Neural progenitor cell (in vitro differentiated cells): ENCODE results near the gene RYR1. TPM values are rescaled to one million over a fixed set of nuclear protein-coding genes. Genes with fewer than 3 reads are reported as not detected.
"Not testable (repeated sequence)": the region's sequence is repeated elsewhere in the genome, so short reads cannot be mapped to it uniquely, and the experiment has no call there.

Source experiments
- DNase-seq: peaks from one replicate; pipeline ENCODE4 v3.0.0-alpha.2; 2016; ENCODE audit warnings: low spot score
- H2AFZ ChIP-seq: fragments of 200-600 bp; sonication (generic); replicated peaks from 2 replicates; pipeline ENCODE4 v1.6.1; 2016; ENCODE audit warnings: antibody characterized with exemption
- H3F3A ChIP-seq: fragments of 200-600 bp; sonication (generic); 2 replicates; pipeline ENCODE4 v1.6.1; 2016; ENCODE audit warnings: antibody characterized with exemption, low read depth
- H3K27ac ChIP-seq: fragments of 200-600 bp; sonication (generic); 2 replicates; pipeline ENCODE4 v1.5.1; 2016; ENCODE audit warnings: mild to moderate bottlenecking
- H3K27me3 ChIP-seq: fragments of 200-600 bp; sonication (generic); 2 replicates; pipeline ENCODE4 v1.6.1; 2016; ENCODE audit warnings: mild to moderate bottlenecking, moderate library complexity
- H3K36me3 ChIP-seq: fragments of 200-600 bp; sonication (generic); 2 replicates; pipeline ENCODE4 v1.5.1; 2016
- H3K4me1 ChIP-seq: fragments of 200-600 bp; sonication (generic); 2 replicates; pipeline ENCODE4 v1.6.1; 2016; ENCODE audit warnings: mixed run types
- H3K4me2 ChIP-seq: fragments of 200-600 bp; sonication (generic); 2 replicates; pipeline ENCODE4 v1.6.1; 2016
- H3K4me3 ChIP-seq: fragments of 200-600 bp; sonication (generic); 2 replicates; pipeline ENCODE4 v1.5.1; 2016
- H3K79me2 ChIP-seq: fragments of 200-600 bp; sonication (generic); 2 replicates; pipeline ENCODE4 v1.6.1; 2016; ENCODE audit warnings: low read depth
- H3K9ac ChIP-seq: fragments of 200-600 bp; sonication (generic); 2 replicates; pipeline ENCODE4 v1.6.1; 2016
- H3K9me3 ChIP-seq: fragments of 200-600 bp; sonication (generic); 2 replicates; pipeline ENCODE4 v1.5.1; 2016; ENCODE audit warnings: low read depth
- H4K20me1 ChIP-seq: fragments of 200-600 bp; sonication (generic); 2 replicates; pipeline ENCODE4 v1.6.1; 2016; ENCODE audit warnings: low read depth
- H3K27ac Mint-ChIP-seq: 3 replicates; pipeline ENCODE4 v1.8.0; 2021; ENCODE audit warnings: mixed read lengths
- H3K27me3 Mint-ChIP-seq: 2 replicates; pipeline ENCODE4 v1.8.0; 2022; ENCODE audit warnings: low read depth, mild to moderate bottlenecking, inconsistent platforms, moderate library complexity, mixed read lengths; ENCODE audit not compliant: insufficient read depth
- H3K36me3 Mint-ChIP-seq: 3 replicates; pipeline ENCODE4 v1.8.0; 2021; ENCODE audit warnings: mixed read lengths
- H3K4me1 Mint-ChIP-seq: 3 replicates; pipeline ENCODE4 v1.8.0; 2021; ENCODE audit warnings: mixed read lengths
- H3K4me3 Mint-ChIP-seq: 3 replicates; pipeline ENCODE4 v1.8.0; 2021; ENCODE audit warnings: mild to moderate bottlenecking, moderate library complexity, mixed read lengths
- H3K9me3 Mint-ChIP-seq: 3 replicates; pipeline ENCODE4 v1.8.0; 2020; ENCODE audit warnings: mixed read lengths
- EZH2 ChIP-seq: fragments of 200-600 bp; sonication (generic); IDR thresholded peaks from 2 replicates; pipeline ENCODE4 v1.6.1; 2017; ENCODE audit warnings: antibody characterized with exemption, mild to moderate bottlenecking, moderate library complexity
- EZH2phosphoT487 ChIP-seq: fragments of 200-600 bp; sonication (generic); IDR thresholded peaks from 2 replicates; pipeline ENCODE4 v1.6.1; 2017; ENCODE audit warnings: antibody characterized with exemption
- total RNA-seq: library from RNA; depleted of rRNA; stranded (reverse); fragments of >200 nt; gene quantifications from 2 replicates; pipeline ENCODE4 v1.2.3, GENCODE V29; 2015; ENCODE audit warnings: low replicate concordance
- TF ChIP-seq, protein P1 (sequence below): fragments of 200-600 bp; sonication (generic); IDR thresholded peaks from 2 replicates; pipeline ENCODE4 v1.5.1; 2017; ENCODE audit warnings: antibody characterized with exemption, mild to moderate bottlenecking

The RYR1 gene
- total RNA-seq, 1 donor from 2014 or later: 0.60 TPM

DNA sequence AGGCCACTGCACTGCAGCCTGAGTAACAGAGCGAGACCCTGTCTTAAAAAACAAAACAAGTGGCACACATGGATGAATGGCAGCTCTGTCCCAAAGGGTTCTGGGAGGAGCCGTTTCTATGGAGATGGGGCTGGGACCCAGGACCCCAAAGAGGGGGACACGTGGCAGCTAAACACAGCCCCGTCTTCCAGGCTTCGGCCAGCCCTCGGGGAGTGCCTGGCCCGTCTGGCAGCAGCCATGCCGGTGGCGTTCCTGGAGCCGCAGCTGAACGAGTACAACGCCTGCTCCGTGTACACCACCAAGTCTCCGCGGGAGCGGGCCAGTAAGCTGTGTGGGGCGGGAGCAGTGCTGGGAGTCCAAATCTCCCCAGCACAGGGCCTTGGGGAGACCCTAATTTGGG is 82.4 kb downstream of the RYR1 start:
- TF ChIP-seq EZH2phosphoT487 (no peak), EZH2 (no peak)
- TF ChIP-seq, protein P1, sequence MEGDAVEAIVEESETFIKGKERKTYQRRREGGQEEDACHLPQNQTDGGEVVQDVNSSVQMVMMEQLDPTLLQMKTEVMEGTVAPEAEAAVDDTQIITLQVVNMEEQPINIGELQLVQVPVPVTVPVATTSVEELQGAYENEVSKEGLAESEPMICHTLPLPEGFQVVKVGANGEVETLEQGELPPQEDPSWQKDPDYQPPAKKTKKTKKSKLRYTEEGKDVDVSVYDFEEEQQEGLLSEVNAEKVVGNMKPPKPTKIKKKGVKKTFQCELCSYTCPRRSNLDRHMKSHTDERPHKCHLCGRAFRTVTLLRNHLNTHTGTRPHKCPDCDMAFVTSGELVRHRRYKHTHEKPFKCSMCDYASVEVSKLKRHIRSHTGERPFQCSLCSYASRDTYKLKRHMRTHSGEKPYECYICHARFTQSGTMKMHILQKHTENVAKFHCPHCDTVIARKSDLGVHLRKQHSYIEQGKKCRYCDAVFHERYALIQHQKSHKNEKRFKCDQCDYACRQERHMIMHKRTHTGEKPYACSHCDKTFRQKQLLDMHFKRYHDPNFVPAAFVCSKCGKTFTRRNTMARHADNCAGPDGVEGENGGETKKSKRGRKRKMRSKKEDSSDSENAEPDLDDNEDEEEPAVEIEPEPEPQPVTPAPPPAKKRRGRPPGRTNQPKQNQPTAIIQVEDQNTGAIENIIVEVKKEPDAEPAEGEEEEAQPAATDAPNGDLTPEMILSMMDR: no peak
- Histone ChIP-seq H3K9me3 (no peaks in the 10 kb centered on the region), H3K27me3 (no peaks in the 10 kb centered on the region), H3K4me1 (no peaks in the 10 kb centered on the region), H2AFZ (no peak overlapping the region), H3K4me2 (no peak overlapping the region), H3K27ac (no peak overlapping the region), H3K36me3 (no peaks in the 10 kb centered on the region), H4K20me1 (no peaks in the 10 kb centered on the region), H3K9ac (no peak overlapping the region), H3F3A (no peaks in the 10 kb centered on the region), H3K4me3 (no peak overlapping the region), H3K79me2 (no peaks in the 10 kb centered on the region)
- peaks cover 6% of the 10 kb centered on the region for H3K4me1 Mint-ChIP-seq
- H3K36me3 Mint-ChIP-seq: no peaks in the 10 kb centered on the region
- H3K27ac Mint-ChIP-seq: no peak overlapping the region
- no peak for DNase-seq
- H3K4me3 Mint-ChIP-seq: no peak overlapping the region
- peaks cover 2% of the 10 kb centered on the region for H3K27me3 Mint-ChIP-seq
- H3K9me3 Mint-ChIP-seq: no peaks in the 10 kb centered on the region

DNA sequence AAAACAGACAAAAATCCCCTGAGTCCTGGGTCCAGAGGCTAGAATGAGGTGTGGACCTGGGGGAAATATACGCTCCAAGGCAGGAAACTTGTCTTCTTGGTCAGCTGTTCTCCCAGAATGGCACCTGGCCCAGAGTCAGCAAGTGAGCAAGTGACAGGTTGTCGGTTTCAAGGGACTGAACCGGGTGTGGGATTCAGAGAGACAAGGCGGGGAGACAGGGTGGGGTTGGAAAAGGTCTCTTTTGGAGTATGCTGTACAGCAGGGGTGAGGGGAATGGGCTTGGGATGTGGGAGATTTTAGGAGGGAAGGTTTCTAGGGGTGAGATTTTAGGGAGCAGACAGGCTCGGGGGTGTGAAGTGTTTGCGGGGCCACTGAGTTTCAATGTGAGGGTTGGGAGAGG is 83.3 kb downstream of the RYR1 start:
- TF ChIP-seq EZH2 (no peak), EZH2phosphoT487 (no peak)
- TF ChIP-seq, protein P1: no peak
- H3F3A ChIP-seq: no peaks in the 10 kb centered on the region
- Mint-ChIP-seq H3K4me1 (peaks cover 6% of the 10 kb centered on the region), H3K4me3 (no peak overlapping the region), H3K27me3 (no peaks in the 10 kb centered on the region), H3K36me3 (no peaks in the 10 kb centered on the region), H3K9me3 (no peaks in the 10 kb centered on the region), H3K27ac (peak overlapping the region; percentile 74)
- no peaks in the 10 kb centered on the region for H3K9me3 ChIP-seq
- no peaks in the 10 kb centered on the region for H3K27me3 ChIP-seq
- no peak for DNase-seq
- no peak overlapping the region for H3K9ac ChIP-seq
- no peaks in the 10 kb centered on the region for H4K20me1 ChIP-seq
- no peaks in the 10 kb centered on the region for H3K4me1 ChIP-seq
- no peak overlapping the region for H3K27ac ChIP-seq
- H3K79me2 ChIP-seq: no peaks in the 10 kb centered on the region
- H3K4me2 ChIP-seq: no peak overlapping the region
- no peak overlapping the region for H3K4me3 ChIP-seq
- no peak overlapping the region for H2AFZ ChIP-seq
- no peaks in the 10 kb centered on the region for H3K36me3 ChIP-seq

DNA sequence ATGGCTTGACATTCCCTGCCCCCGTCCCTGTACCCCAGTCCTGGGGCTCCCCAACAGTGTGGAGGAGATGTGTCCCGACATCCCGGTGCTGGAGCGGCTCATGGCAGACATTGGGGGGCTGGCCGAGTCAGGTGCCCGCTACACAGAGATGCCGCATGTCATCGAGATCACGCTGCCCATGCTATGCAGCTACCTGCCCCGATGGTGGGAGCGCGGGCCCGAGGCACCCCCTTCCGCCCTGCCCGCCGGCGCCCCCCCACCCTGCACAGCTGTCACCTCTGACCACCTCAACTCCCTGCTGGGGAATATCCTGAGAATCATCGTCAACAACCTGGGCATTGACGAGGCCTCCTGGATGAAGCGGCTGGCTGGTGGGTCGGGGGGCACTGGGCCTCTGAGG is 83.8 kb downstream of the RYR1 start:
- no peak overlapping the region for H3K4me2 ChIP-seq
- no peak overlapping the region for H3K27ac ChIP-seq
- H3K27me3 Mint-ChIP-seq: no peaks in the 10 kb centered on the region
- TF ChIP-seq, protein P1: no peak
- no peak for TF ChIP-seq EZH2
- no peak for TF ChIP-seq EZH2phosphoT487
- H3K9me3 ChIP-seq: no peaks in the 10 kb centered on the region
- H3K27me3 ChIP-seq: no peaks in the 10 kb centered on the region
- H3K79me2 ChIP-seq: no peaks in the 10 kb centered on the region
- H3K4me1 ChIP-seq: no peaks in the 10 kb centered on the region
- H3K36me3 Mint-ChIP-seq: no peaks in the 10 kb centered on the region
- H3K36me3 ChIP-seq: no peaks in the 10 kb centered on the region
- H2AFZ ChIP-seq: no peak overlapping the region
- H3K4me1 Mint-ChIP-seq: peaks cover 6% of the 10 kb centered on the region
- H3K4me3 ChIP-seq: no peak overlapping the region
- no peaks in the 10 kb centered on the region for H4K20me1 ChIP-seq
- no peak overlapping the region for H3K4me3 Mint-ChIP-seq
- no peak for DNase-seq
- H3K9me3 Mint-ChIP-seq: no peaks in the 10 kb centered on the region
- no peak overlapping the region for H3K27ac Mint-ChIP-seq
- H3K9ac ChIP-seq: no peak overlapping the region
- no peaks in the 10 kb centered on the region for H3F3A ChIP-seq

DNA sequence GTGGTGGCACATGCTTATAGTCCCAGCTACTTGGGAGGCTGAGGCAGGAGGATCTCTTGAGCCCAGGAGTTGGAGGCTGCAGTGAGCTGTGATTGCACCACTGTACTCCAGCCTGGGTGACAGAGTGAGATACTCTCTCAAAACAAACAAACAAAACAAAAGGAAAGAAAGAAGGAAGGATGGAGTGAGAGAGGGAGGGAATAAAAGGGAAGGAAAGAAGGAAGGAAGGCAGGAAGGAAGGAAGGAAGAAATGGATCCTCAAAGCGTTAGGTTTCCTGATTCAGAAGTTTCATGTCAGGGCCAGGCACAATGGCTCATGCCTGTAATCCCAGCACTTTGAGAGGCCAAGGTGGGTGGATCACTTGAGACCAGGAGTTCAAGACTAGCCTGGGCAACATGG is 84.5 kb downstream of the RYR1 start:
- not testable (repeated sequence) for H3K36me3 ChIP-seq, H3K4me2 ChIP-seq, H3K27ac Mint-ChIP-seq, H4K20me1 ChIP-seq, H3F3A ChIP-seq, H3K9me3 ChIP-seq, H3K36me3 Mint-ChIP-seq, H3K27me3 ChIP-seq, H3K4me1 ChIP-seq, H3K79me2 ChIP-seq, H3K4me1 Mint-ChIP-seq, H3K9me3 Mint-ChIP-seq, DNase-seq, H3K9ac ChIP-seq, H2AFZ ChIP-seq, H3K27me3 Mint-ChIP-seq, H3K4me3 Mint-ChIP-seq, H3K27ac ChIP-seq, H3K4me3 ChIP-seq
